Nephron (organoid): ENCODE data around the gene NAGPA.
A peak's percentile ranks its signal among the peaks of the same experiment; 100 is the strongest.

Experiments
- H3K27ac Mint-ChIP-seq, 3 experiments: 2 replicates each; pipeline ENCODE4 v1.8.0; 2020; ENCODE audit warnings: mixed read lengths in 3 of 3, mild to moderate bottlenecking in 2 of 3, moderate library complexity in 1 of 3
- H3K27me3 Mint-ChIP-seq: 2 replicates; pipeline ENCODE4 v1.8.0; 2021; ENCODE audit warnings: low read depth, mild to moderate bottlenecking, moderate library complexity, mixed read lengths
- H3K36me3 Mint-ChIP-seq: 2 replicates; pipeline ENCODE4 v1.8.0; 2020; ENCODE audit warnings: low read depth, mixed read lengths
- H3K4me1 Mint-ChIP-seq: 2 replicates; pipeline ENCODE4 v1.8.0; 2020; ENCODE audit warnings: mixed read lengths
- H3K4me3 Mint-ChIP-seq, 3 experiments: 2 replicates each; pipeline ENCODE4 v1.8.0; 2020; ENCODE audit warnings: mild to moderate bottlenecking in 3 of 3, mixed read lengths in 3 of 3, moderate library complexity in 2 of 3
- H3K9me3 Mint-ChIP-seq: 2 replicates; pipeline ENCODE4 v1.8.0; 2020; ENCODE audit warnings: mixed read lengths
- TF ChIP-seq, protein P1 (sequence below), 3 experiments: fragments of 200-600 bp; sonication (generic); IDR thresholded peaks; one replicate each; pipeline ENCODE4 v1.5.0; 2021; ENCODE audit warnings: antibody characterized with exemption in 3 of 3; ENCODE audit not compliant: unreplicated experiment in 3 of 3

NAGPA gene

DNA sequence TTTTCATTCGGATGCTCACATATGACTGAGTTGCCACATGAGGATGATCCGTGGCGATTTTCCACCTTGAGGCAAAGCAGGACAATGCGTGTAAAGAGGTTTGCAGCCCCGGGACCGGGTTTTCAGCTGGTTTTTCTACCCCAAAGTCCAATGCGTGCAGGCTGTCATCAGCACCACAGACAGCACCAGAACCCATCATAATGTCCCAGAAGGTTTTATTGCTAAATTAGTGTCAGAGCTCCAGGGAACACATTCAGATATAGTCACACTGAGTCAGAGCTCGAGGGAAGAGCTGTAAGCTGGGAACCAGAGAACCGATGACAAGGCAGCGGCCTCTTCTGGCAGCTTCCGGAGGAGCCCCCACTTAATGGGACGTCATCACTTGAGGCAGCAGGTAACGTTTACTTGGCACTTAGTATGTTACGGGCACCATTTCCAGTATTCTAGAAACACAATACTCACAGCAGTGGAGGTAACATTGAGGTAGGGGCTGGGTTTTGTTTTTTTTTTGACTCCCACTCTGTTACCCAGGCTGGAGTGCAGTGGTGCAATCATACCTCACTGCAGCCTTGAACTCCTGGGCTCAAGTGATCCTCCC, 8.9 kb upstream of the NAGPA start:
- no peaks in the 10 kb centered on the region for H3K36me3 Mint-ChIP-seq
- no peak overlapping the region for H3K4me3 Mint-ChIP-seq
- H3K27ac Mint-ChIP-seq = no peak overlapping the region
- TF ChIP-seq, protein P1, sequence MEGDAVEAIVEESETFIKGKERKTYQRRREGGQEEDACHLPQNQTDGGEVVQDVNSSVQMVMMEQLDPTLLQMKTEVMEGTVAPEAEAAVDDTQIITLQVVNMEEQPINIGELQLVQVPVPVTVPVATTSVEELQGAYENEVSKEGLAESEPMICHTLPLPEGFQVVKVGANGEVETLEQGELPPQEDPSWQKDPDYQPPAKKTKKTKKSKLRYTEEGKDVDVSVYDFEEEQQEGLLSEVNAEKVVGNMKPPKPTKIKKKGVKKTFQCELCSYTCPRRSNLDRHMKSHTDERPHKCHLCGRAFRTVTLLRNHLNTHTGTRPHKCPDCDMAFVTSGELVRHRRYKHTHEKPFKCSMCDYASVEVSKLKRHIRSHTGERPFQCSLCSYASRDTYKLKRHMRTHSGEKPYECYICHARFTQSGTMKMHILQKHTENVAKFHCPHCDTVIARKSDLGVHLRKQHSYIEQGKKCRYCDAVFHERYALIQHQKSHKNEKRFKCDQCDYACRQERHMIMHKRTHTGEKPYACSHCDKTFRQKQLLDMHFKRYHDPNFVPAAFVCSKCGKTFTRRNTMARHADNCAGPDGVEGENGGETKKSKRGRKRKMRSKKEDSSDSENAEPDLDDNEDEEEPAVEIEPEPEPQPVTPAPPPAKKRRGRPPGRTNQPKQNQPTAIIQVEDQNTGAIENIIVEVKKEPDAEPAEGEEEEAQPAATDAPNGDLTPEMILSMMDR (IDR thresholded peaks at IDR 0.05; ENCODE audit: unreplicated experiment in 3 of 3) = peak in 1 of 3 experiments; percentile 9
- no peaks in the 10 kb centered on the region for H3K9me3 Mint-ChIP-seq
- H3K4me1 Mint-ChIP-seq = no peaks in the 10 kb centered on the region
- H3K27me3 Mint-ChIP-seq = peaks cover 29% of the 10 kb centered on the region

DNA sequence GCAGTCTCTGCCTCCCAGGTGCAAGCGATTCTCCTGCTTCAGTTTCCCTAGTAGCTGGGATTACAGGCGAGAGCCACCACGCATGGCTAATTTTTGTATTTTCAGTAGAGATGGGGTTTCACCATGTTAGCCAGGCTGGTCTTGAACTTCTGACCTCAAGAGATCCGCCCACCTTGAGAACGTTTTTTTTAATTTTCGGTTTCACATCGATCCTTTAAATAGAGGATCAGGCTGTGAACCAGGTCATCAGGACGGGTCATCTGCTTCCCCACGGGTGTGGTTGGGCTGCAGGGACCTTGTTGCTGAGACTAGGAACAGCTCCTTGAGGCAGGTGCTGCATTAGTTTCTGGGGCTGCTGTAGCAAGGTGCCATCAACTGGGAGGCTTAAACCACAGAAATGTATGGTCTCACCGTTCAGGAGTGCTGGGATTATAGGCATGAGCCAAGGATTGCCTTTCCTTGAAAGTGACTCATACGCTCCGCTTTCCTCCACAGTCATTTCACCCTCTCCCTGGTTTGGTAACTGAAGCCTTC, 7.9 kb upstream of the NAGPA start:
- Mint-ChIP-seq H3K4me3 (no peak overlapping the region), H3K27ac (no peak overlapping the region), H3K4me1 (no peaks in the 10 kb centered on the region), H3K27me3 (peaks cover 29% of the 10 kb centered on the region), H3K36me3 (no peaks in the 10 kb centered on the region), H3K9me3 (no peaks in the 10 kb centered on the region)
- TF ChIP-seq, protein P1 (IDR thresholded peaks at IDR 0.05; ENCODE audit: unreplicated experiment in 3 of 3) = no peak

DNA sequence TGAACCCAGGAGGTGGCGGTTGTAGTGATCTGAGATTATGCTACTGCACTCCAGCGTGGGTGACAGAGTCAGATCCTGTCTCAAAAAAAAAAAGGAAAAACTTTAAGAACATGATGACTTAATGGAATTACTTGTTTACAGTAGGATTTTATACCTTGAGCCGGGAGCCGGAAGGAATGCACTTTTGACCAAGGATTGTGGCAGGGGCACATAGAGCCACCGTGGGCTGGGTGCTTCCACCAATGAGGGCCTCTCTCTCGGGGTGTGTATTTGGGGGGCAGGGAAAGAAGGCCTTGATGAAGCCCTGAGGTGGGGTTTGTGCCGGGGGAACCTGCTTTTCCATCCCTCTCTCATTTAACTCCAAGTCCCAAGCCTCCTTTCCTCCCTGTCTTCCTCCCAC, 6.7 kb upstream of the NAGPA start:
- no peaks in the 10 kb centered on the region for H3K36me3 Mint-ChIP-seq
- H3K27me3 Mint-ChIP-seq = peaks cover 29% of the 10 kb centered on the region
- H3K27ac Mint-ChIP-seq = no peak overlapping the region
- no peak overlapping the region for H3K4me3 Mint-ChIP-seq
- H3K9me3 Mint-ChIP-seq = no peaks in the 10 kb centered on the region
- TF ChIP-seq, protein P1 (IDR thresholded peaks at IDR 0.05; ENCODE audit: unreplicated experiment in 3 of 3) = no peak
- no peaks in the 10 kb centered on the region for H3K4me1 Mint-ChIP-seq

DNA sequence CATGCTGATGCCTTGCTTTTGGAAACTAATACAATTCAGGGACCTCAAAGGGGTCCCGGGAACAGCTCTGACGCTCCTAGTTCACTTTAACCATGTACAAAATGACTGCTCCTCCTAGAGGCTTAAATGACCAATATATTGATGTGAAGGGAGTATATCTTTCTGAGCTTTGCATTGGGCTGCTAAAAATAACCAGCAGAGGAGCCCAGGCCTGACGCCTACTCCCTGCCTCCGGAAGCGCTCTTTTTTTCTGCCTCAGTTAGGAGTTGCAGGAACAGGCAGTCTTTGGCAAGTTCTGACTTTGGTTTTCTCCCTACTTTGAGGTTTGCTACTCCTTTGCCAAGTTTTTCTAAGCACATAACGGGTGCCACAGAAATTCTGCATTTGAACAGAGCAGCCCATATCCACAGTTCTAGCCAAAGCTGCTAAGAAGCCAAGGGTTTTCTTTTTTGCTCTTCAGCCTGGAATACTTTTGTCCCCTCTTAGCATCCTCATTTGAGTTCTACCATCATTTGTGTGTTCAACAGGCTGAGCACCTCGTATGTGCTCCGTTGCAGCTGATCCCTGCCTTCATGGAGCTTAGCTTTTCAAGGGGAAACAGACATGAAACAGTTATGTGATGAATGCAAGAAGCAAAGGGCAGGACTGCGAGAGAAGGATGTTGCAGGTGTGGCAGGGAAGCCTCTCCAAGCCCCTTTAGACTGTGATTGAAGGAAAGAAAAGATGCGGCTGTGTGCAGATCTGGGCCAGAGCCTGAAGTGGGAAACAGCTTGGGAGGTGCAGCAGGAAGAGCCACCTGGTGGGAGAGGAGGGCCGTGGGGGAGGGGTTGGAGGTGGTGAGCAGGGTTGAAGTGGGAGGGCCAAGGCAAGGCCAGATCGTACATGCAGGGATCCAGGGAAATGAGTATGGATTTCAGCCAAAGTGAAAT, 2.8 kb upstream of the NAGPA start:
- H3K27me3 Mint-ChIP-seq = peaks cover 21% of the 10 kb centered on the region
- no peaks in the 10 kb centered on the region for H3K36me3 Mint-ChIP-seq
- H3K9me3 Mint-ChIP-seq = no peaks in the 10 kb centered on the region
- peak overlapping the region in 2 of 3 experiments; percentile 81 to 91 for H3K27ac Mint-ChIP-seq
- peak overlapping the region; percentile 36 to 85 (median 81) for H3K4me3 Mint-ChIP-seq
- TF ChIP-seq, protein P1 (IDR thresholded peaks at IDR 0.05; ENCODE audit: unreplicated experiment in 3 of 3) = no peak
- peaks cover 12% of the 10 kb centered on the region for H3K4me1 Mint-ChIP-seq

DNA sequence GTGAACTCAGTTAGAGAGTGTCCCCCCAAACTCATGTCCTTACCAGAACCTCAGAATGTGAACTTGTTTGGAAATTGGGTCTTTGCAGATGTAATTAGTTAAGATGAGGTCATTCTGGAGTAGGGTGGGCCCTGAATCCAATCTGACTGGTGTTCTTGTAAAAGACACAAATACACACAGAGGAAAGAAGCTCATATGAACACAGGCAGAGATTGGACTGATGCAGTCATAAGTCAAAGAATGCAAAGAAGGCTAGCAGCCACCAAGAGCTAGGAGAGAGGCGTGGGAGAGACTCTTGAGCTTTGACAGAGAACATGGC, 2.1 kb upstream of the NAGPA start:
- H3K4me3 Mint-ChIP-seq = peak overlapping the region; percentile 81 to 86 (median 85)
- H3K27me3 Mint-ChIP-seq = peaks cover 14% of the 10 kb centered on the region
- TF ChIP-seq, protein P1 (IDR thresholded peaks at IDR 0.05; ENCODE audit: unreplicated experiment in 3 of 3) = no peak
- H3K4me1 Mint-ChIP-seq = peaks cover 12% of the 10 kb centered on the region
- H3K36me3 Mint-ChIP-seq = no peaks in the 10 kb centered on the region
- peak overlapping the region; percentile 28 to 91 (median 81) for H3K27ac Mint-ChIP-seq
- no peaks in the 10 kb centered on the region for H3K9me3 Mint-ChIP-seq
